HG03060 (cell line): Measurements from ENCODE around the gene ISLR.

ENCODE experiments used
- ATAC-seq: cut with Tn5 transposase; IDR thresholded peaks from one replicate; pipeline ENCODE4 v1.9.1; 2021; ENCODE audit warnings: low read depth, moderate number of reproducible peaks; ENCODE audit not compliant: unreplicated experiment

ISLR gene

DNA sequence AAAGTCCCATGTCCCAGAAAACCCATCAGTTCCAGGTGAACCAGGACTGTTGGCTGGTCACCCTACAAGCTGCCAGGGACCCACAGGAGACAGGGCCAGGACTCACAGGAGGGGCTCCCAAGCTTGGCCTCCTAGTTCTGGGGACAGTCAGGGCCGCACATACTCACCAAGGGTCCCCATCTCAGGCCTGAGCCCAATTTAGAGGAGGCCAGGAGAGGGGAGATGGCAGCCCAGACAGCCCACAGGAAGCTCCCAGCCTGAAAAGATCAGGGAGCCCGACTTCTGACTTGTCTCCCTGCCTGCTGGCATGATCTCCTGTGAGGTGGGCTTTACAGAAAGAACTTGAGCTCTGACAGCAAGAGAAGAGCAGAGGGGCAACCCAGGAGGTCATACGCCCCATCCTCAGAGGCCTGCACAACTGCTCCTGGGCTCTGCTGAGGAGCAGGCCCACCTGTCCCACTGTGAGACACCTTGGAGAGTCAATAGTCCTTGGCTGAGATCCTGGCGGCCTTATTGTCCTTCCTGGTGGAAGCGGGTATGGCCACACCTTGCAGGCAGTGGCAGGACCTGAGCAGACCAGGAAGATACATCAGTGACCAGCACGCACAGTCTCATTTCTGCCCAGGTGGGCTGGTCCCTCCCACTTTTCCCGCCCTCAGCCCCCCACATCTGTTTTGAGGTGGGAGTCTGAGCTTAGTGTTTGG is 2.5 kb upstream of the ISLR start:
- ATAC-seq = no peak

DNA sequence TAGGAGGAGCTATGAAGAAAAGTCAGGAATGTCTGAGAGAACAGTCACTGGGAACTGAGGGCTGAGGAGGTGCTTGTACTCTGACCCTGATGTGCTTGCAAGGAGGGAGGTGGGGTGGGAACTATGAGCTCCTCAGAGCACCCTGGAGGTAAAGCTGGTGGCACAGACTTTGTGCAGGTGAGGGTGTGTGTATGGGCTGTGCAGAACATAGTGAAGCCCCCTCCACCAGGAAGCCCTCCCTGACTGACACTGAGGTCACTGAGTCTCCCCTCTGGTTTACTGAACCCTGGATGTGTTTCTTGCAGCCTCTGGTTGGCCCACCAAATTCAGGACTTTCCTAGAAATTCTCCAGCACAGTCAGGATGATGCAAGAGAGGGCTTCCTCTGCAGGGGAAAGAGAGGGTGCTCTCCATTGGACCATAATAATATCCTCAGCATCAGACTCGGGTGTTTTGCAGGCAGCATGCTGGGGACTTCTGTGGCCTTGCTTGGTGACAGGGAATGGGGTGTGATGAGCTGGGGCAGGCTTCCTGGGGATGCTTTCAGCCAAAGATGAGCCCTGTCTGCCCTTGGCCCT is 1.5 kb upstream of the ISLR start:
- ATAC-seq = no peak

DNA sequence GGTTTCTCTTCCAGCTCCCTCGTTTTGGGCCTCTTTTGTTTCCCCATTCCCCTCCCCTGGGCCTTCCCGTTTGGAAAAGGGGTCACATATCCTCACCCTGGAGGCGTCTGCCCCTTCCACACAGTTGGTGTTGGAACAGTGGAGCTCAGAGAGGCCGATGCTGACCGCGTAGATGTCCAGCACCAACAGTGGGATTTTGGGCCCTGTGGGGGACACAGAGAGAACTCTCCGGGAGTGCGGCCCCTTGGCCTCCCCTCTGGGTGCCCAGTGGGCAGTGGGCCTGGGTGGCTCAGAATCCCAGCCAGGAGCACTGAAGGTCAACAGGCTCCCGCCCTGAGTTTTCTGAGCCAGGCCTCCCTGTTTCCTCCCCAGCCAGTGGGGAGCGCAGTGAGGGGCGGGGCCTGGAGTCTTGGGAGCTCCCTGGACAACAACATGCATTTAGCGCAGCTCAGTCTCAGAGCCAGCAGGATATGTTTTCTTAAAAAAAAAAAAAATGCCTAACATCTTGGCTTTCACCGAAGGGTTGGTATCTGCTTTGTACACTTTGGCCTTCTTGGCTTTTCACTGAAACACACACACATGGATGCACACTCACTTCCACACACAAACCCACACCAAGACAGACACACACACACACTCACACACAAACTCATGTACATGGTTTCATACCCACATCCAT is 670 bp upstream of the ISLR start:
- no peak for ATAC-seq

DNA sequence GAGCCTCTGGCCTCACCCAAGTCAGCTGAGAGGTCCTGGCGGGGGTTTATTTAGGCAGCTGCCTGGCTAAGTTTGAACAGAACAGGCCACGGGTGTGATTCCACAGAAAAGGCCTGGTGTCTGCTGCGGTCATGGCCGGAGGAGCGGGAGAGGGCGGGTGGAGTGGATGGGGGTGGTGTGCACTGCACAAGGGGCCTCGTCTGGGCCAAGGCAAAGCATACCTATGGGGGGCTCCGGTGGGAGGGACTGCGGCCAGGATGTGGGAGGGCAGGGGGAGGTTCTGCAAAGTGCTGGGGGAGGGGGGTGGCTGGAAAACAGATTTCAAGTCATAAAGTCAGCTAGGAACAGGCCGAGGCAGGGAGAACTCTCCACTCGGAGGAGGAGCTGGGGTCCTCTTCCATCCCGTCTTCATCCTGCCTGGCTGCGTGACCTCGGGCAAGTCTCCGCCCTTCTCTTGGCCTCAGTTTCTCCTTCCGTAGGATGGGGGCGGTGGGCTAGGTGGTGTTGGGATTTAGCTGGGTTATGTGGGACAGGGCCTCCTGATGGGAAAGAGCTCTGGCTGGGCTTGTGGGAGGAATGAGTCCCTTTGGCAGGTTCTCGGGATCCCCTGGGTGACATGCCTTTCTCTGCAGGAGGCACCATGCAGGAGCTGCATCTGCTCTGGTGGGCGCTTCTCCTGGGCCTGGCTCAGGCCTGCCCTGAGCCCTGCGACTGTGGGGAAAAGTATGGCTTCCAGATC is 878 bp downstream of the ISLR start:
- no peak for ATAC-seq

DNA sequence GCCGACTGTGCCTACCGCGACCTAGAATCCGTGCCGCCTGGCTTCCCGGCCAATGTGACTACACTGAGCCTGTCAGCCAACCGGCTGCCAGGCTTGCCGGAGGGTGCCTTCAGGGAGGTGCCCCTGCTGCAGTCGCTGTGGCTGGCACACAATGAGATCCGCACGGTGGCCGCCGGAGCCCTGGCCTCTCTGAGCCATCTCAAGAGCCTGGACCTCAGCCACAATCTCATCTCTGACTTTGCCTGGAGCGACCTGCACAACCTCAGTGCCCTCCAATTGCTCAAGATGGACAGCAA is 1.4 kb downstream of the ISLR start:
- ATAC-seq = no peak

DNA sequence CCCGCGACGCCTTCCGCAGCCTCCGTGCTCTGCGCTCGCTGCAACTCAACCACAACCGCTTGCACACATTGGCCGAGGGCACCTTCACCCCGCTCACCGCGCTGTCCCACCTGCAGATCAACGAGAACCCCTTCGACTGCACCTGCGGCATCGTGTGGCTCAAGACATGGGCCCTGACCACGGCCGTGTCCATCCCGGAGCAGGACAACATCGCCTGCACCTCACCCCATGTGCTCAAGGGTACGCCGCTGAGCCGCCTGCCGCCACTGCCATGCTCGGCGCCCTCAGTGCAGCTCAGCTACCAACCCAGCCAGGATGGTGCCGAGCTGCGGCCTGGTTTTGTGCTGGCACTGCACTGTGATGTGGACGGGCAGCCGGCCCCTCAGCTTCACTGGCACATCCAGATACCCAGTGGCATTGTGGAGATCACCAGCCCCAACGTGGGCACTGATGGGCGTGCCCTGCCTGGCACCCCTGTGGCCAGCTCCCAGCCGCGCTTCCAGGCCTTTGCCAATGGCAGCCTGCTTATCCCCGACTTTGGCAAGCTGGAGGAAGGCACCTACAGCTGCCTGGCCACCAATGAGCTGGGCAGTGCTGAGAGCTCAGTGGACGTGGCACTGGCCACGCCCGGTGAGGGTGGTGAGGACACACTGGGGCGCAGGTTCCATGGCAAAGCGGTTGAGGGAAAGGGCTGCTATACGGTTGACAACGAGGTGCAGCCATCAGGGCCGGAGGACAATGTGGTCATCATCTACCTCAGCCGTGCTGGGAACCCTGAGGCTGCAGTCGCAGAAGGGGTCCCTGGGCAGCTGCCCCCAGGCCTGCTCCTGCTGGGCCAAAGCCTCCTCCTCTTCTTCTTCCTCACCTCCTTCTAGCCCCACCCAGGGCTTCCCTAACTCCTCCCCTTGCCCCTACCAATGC is 2.0 kb downstream of the ISLR start:
- no peak for ATAC-seq

DNA sequence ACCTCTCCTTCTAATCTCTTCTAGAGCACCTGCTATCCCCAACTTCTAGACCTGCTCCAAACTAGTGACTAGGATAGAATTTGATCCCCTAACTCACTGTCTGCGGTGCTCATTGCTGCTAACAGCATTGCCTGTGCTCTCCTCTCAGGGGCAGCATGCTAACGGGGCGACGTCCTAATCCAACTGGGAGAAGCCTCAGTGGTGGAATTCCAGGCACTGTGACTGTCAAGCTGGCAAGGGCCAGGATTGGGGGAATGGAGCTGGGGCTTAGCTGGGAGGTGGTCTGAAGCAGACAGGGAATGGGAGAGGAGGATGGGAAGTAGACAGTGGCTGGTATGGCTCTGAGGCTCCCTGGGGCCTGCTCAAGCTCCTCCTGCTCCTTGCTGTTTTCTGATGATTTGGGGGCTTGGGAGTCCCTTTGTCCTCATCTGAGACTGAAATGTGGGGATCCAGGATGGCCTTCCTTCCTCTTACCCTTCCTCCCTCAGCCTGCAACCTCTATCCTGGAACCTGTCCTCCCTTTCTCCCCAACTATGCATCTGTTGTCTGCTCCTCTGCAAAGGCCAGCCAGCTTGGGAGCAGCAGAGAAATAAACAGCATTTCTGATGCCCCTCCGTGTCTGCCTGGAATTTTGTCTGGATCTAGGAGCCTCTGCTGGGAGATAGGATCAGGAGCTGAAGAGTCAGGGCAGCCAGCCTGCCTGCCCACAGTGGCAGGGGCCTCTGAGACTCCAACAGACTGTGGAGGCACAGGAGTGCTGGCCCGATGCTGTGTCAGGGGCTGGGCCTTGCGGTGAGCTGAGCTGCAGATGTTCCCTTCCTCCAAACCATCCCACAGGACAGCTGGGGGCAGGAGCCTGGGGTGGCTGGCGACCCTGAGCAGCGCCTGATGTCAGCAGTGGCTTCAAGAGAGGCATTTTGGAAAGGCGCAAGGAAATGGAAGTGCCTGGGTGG is 3.0 kb downstream of the ISLR start:
- no peak for ATAC-seq

DNA sequence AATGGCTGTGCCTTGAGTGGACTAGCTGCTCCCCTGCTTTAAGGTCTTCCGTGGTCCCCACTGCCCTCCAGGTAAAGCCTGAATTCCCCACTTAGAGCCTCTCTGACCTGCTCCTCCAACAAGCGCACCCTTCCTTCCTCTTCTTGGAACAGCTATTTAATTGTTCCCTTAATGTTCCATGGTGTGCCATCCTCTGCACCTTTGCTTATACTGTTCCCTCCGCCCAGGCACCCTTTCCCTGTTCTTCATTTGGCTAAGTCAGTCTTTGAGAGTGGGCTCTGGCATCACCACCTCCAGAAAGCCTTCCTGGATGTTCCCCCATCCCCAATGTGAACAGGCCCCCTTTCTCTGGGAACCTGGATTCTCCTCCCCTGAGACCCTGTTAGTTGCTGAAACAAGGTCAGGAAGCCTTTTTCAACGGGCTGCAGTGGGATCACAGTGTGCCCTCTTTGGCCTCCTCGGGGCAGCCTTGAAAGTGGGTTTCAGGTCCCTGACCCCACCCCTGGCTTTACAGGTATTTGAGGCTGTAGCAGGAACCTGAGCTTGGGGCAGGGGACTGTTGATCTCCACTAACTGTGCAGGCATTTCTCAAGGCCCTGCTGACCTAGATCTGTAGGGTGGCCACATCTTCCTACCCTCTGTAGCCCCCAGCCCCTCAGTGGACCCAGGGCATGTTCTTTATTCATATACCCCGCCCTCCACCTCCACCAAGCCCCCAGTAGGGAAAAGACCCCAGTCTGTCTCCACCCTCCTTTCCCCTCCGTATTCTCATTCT is 5.0 kb downstream of the ISLR start:
- ATAC-seq = no peak

DNA sequence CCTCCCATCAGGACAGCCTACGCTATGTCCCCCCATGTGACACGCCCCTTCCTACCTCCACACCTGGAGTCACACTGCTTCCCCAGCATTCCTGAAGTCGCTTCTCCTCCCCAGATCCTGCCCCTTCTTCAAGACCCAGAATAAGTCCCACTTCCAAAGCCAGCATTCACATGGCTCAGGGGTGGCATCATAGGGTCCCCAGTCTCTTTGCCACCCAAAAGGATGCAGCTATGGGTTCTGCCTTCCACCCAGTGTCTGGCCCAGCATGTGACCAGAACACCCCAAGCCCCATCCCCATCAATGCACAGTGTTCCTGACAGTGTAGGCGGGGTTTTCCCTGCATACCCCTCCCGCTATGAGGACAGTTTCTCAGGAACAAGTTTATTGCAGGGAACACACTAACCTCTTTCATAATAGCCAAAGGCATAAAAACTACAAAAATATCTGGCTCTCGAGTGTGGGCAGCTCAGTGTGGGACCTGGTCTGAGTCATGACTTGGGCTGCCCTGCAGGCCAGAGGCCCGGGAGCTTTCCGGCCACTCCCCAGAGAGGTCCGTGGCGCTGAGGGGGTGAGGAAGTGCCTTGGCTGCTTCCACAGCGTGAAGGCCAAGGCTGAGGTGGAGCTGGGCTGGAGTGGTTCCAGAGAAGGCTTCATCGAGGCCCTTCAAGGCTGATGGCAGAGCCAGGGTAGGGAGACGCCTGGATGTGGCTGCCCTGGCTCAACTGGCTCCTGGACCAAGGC is 5.8 kb downstream of the ISLR start:
- no peak for ATAC-seq

DNA sequence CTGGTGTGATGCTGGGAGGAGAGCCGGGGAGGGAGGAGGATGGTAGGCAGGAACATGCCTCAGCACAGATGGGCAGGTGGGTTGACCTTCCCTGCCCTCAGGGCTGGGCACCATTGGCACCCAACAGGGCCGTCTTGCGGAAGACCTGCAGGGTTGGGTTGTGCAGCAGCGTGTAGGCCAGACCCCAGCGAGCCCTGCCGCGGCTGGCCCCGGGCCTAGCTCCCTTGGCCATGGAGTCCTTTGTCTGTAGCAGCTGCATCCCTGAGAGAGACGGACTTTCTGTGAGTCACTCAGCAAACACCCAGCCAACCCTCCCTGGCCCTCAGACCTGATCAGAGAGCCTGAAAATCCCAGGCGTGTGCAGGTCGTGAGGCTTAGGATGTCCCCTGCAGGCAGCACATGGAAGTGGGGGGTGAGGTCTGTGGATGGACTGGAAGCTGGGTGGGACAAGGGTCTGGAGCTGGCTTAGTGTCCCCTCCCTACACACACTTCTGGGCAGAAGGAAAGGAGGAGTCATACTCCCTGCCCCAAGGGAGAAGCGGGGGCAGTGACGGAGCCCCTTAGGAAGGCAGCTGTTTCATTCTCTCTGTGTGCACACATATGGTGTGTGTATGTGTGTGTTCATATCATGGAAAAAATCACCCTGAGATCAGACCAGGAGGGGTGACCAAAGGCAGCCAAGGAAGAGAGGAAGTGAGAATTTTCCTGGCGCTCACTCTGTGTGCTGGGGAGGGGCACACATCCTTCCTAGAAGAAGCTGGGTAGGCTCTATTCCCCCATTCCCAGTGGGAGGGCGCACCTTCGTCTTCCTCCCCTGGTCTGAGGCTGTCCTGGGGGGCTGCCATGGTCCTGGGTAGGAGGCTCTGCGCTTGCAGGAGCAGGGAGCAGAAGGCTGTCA is 6.7 kb downstream of the ISLR start:
- no peak for ATAC-seq

DNA sequence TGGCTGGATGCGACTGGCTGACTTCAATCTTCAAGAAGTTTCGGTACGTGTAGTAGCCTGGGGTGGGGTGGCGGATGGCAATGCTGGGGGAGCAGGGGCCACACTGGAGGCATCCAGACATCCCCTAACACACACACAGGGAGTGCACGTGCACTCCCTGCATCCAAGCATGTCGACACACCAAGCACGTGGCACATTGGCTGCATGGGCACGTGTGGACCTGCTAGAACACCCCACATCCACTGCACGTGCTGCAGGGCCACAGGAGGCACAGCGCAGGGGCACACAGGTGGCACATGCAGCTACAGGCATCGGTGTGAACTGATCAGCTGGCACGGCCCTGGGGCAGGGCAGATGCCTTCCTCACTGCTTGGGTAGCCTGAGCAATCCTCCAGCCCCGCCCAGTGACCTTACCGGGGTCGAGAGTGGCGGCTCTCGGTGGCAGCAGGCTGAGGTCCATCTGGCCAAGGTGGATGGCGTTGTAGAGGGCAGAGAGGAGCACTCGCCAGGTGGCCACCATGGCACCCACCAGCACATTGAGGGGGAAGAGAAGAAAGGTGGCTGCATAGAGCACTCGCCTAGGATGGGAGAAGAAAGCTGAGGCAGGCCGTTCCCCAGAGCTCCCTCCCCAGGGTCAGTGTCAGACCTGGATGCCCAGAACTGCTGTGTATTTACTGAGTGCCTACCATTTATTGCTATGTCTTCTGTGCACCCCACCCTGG is 7.5 kb downstream of the ISLR start:
- ATAC-seq = no peak

DNA sequence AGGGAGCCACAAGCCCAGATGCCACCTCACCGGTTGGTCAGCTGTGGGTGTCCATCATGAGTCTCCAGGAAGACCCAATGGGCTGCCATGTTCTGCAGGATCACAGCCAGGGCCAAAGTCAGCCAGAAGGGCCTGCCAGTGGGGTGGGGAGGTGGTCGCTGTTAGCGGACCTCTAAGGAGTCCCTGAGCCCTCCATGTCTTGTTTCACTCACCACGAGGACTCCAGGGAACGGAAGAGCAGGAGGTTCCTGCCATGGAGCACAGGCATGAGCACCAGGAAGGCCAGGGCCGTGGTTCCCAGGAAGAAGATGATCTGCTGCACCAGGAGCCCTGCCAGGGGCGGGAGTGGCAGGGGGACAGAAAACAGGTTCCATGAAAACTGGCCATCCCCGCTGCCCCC is 8.6 kb downstream of the ISLR start:
- ATAC-seq = no peak

DNA sequence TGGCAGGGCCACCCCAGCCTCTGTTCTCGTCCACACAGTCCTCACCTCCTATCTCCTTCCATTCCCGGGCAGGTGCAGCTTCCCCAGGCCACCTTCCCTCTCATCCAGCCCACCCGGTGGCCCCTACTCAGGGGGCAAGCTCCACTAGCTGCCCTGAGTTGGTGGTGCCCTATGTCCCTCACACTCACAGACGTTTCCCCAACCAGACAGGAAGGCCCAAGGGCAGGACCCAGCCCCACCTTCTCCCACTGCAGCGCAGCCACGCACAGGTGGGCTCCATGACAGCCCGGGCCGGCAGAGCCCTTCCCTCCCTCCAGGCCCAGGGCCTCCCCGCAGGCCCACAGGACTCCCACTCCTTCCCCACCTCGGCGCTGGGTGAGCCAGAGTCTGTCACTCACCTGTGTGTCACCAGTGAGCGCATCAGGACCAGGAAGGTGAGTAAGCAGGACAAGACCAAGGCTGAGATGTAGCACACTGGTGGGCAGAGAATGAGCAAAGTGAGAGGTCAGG is 11.1 kb downstream of the ISLR start:
- ATAC-seq = no peak

DNA sequence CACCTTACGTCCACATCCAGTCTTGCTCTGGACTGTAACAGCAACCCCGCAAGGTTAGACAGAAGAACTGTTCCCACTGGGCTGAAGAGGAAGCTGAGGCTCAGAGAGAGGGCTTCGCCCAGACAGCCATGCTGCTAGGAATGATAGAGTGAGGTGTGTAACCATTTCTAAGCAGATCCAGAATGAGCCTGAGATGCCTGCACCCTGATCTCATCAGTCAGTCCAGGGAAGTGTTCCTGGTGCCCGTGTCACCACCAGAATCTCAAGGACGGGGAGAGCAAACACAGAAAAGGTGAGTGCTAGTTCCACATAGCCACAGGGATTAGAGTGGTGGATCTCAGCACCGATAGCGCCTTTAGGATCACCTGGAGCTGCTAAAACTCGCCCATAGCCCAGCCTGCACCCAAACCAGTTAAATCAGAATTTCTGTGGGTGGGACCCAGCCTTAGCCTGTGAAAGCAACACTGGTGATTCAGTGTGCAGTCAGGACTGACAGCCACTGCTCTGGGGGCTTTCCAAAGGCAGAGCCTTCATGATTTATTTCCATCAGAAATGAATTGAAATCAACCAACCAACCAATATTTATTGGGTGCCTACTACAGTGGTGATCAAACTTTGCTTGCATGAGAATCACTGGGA is 12.3 kb downstream of the ISLR start:
- ATAC-seq = no peak

DNA sequence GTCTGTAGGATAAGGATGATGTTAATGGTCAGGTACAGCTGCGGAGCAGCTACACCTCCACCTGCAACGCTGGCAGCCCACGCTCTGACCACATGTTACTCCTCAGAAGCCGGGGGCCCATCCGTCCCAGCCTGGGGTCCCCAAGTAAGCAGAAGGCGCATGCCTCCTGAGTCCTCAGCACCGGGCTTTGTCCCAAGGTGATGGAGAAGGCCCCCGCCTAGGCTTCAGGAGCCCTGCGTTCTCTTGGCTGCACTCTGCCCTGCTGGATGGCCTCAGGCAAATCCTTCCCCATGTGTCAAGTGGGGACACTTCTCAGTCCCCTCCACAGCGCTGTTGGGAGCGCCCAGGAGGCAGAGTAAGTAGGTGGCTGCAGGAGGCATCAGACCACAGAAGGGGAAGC is 14.7 kb downstream of the ISLR start:
- ATAC-seq = no peak

DNA sequence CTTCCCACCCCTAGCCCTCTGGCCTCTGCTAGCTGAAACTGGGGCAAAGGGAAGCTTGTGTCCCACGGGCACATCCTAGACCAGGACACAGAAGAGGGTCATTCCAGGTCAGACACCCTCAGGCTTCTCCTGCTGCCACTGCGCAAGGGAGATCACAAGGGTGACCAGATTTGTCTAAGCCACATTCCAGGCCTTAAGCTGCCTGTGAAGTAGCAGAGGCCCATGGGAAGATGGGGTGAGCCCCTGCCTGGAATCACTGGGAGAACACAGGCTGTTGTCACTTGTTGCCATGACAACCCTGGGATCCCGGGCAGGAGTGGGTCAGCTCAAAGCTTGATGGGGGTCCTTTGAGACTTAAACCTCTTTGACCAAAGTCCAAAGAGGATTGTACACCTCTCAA is 18.3 kb downstream of the ISLR start:
- ATAC-seq = no peak
